Fibroblast of villous mesenchyme (primary cell): ENCODE measurements around the gene LRRC61. TPM values are rescaled to one million over a fixed set of nuclear protein-coding genes. Genes with fewer than 3 reads are reported as not detected.

Experiments used
- DNase-seq: peaks from one replicate; pipeline ENCODE4 v3.0.0-alpha.2; 2010; ENCODE audit warnings: low read depth
- H3K4me3 ChIP-seq: 2 replicates; pipeline ENCODE4 v1.5.1; 2011; ENCODE audit warnings: low read depth, mild to moderate bottlenecking, low read length
- total RNA-seq: library from RNA; depleted of rRNA; stranded (reverse); fragments of >200 nt; gene quantifications from 2 replicates; pipeline ENCODE4 v1.2.3, GENCODE V29; 2012
- TF ChIP-seq, protein P1 (sequence below): IDR thresholded peaks from 2 replicates; pipeline ENCODE4 v1.5.1; 2012; ENCODE audit warnings: low read depth, mild to moderate bottlenecking, low read length; ENCODE audit not compliant: insufficient read depth

Gene LRRC61
- total RNA-seq, 1 donor = 13.0 TPM

DNA sequence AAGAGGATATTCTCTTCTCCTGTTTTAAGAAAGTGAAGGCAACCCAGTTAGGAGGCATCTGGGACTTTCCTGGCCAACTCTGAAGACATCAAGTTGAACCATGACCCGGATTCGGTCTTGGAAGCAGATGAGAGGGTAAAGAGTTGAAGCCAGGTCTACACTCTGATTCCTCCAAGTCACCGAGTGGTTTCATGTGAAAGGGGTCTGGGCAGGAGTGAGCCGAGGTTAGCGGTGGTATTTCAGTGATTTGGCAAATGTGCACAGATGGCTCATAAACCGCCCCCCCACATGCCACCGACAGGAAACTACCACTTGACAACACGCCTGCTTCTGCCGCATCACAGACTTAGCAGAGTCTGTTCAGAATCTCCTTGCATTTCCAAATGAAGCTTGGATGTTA lies 34.1 kb downstream of the LRRC61 start:
- TF ChIP-seq, protein P1, sequence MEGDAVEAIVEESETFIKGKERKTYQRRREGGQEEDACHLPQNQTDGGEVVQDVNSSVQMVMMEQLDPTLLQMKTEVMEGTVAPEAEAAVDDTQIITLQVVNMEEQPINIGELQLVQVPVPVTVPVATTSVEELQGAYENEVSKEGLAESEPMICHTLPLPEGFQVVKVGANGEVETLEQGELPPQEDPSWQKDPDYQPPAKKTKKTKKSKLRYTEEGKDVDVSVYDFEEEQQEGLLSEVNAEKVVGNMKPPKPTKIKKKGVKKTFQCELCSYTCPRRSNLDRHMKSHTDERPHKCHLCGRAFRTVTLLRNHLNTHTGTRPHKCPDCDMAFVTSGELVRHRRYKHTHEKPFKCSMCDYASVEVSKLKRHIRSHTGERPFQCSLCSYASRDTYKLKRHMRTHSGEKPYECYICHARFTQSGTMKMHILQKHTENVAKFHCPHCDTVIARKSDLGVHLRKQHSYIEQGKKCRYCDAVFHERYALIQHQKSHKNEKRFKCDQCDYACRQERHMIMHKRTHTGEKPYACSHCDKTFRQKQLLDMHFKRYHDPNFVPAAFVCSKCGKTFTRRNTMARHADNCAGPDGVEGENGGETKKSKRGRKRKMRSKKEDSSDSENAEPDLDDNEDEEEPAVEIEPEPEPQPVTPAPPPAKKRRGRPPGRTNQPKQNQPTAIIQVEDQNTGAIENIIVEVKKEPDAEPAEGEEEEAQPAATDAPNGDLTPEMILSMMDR = no peak
- H3K4me3 ChIP-seq = no peak overlapping the region
- DNase-seq = no peak

DNA sequence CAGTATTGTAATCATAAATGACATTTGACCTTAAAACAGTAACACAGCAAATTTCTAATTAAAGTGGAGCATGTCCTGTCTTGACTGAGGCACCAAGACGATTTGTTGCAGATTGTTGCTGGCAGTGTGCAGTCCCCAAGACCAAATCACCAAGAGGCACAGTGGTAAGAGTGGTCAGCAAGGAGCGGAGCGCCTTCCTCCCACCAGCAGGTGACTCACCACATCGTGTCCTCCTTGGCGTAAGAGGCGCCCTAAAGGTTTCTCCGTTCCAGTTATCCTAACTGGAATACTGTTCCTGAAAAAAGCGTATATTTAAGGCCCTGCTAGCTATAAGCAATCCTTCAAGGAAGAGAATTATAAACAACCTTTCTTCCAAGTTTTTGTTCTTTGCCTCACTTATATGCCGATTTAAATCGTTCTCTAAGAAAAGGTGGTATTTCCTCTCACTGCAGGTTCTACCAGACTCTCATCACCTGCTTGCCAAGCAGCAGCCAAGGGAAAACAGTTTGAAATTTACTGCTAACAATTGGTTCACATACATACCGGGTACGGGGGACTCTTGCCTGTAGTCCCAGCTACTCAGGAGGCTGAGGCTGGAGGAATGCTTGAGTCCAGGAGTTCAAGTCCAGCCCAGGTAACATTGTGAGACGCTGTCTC lies 34.7 kb downstream of the LRRC61 start:
- TF ChIP-seq, protein P1 = no peak
- no peak for DNase-seq
- no peak overlapping the region for H3K4me3 ChIP-seq

DNA sequence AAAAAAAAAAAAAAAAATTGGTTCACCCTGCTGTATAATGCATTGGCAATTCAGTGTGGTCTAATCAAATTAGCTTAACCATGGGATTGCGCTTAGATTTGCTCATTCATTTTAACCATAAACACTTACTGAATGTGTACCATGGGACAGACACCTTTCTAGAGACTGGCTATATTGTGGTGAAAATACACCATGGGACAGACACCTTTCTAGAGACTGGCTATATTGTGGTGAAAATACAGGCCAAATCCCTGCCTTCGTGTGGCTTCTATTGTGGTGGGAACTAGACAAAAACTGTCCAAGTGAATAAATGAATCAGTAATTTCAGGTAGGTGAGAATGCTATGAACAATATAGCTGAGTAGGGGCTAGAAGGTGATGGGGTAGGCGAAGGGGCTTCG lies 35.3 kb downstream of the LRRC61 start:
- no peak overlapping the region for H3K4me3 ChIP-seq
- DNase-seq = no peak
- TF ChIP-seq, protein P1 = no peak

DNA sequence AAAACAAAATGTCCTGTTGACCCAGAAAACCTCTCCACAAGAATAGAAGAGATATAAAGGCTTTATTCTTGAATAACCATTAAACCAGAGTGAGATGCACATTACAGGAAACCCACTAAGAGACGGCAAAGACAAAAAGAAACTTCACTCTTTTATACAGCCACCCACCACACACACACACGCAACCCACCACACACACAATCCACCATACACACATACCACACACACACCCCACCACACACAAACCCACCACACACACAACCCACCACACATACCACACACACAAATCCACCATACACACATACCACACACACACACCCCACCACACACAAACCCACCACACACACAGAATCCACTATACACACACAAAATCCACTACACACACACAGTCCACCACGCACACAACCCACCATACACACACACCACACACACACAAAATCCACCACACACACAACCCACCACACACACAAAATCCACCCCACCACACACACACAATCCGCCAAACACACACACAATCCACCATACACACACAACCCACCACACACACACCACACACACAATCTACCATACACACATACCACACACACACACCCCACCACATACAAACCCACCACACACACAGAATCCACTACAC lies 36.0 kb downstream of the LRRC61 start:
- TF ChIP-seq, protein P1 = no peak
- H3K4me3 ChIP-seq = no peak overlapping the region
- DNase-seq = no peak

DNA sequence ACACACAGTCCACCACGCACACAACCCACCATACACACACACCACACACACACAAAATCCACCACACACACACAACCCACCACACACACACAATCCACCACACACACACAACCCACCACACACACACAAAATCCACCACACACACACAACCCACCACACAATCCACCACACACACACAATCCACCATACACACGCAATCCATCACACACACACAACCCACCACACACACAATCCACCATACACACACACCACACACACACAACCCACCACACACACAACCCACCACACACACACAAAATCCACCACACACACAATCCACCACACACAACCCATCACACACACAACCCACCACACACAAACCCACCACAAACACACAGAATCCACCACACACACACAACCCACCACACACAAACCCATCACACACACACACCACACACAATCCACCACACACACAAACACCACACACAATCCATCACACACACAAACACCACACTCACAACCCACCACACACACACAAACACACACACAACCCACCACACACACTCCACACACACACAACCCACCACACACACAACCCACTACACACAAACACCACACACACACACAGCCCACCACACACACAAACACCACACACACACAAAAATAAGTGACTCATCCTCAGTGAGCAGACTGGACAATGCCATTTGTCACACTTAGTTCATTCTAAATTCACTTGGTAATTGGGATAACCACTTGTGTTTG lies 36.6 kb downstream of the LRRC61 start:
- TF ChIP-seq, protein P1 = no peak
- no peak overlapping the region for H3K4me3 ChIP-seq
- DNase-seq = no peak

DNA sequence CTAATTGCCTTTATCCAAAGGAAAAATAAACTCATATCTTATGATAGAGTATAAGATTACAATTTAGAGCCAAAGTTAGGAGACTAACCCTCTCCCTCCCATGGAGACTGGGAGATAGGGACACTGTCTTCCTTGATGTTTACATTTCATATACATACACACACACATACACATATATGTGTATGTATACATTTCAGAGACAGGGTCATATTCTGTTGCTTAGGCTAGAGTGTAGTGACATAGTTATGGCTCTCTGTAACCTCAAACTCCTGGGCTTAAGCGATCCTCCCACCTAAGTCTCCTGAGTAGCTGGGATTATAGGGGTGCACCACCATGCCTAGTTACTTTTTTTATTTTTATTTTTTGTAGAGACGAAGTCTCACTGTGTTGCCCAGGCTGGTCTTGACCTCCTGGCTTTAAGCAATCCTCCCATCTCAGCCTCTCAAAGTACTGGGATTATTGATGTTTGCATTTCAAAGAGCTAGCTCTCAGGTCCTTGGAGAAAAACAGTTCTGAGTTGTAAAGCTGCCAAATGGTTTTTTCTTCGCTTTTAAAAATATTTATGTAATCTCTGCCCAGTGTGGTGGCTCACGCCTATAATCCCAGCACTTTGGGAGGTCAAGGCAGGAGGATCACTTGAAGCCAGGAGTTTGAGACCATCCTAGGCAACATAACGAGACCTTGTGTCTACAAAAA lies 37.4 kb downstream of the LRRC61 start:
- TF ChIP-seq, protein P1 = no peak
- no peak overlapping the region for H3K4me3 ChIP-seq
- no peak for DNase-seq
